22Rv1 (cell line): ENCODE results near the gene ZNF296.
A peak's percentile ranks its signal among the peaks of the same experiment; 100 is the strongest.

ENCODE experiments used
- H3K27ac ChIP-seq: fragments of 450-650 bp; 2 replicates; pipeline ENCODE4 v1.5.1; 2017
- CTCF ChIP-seq: fragments of 450-650 bp; IDR thresholded peaks from 2 replicates; pipeline ENCODE4 v1.5.1; 2017; ENCODE audit warnings: mild to moderate bottlenecking
- ZFX ChIP-seq: fragments of 450-650 bp; IDR thresholded peaks from 2 replicates; pipeline ENCODE4 v1.6.1; 2017; ENCODE audit warnings: antibody characterized with exemption, borderline replicate concordance

Gene ZNF296

DNA sequence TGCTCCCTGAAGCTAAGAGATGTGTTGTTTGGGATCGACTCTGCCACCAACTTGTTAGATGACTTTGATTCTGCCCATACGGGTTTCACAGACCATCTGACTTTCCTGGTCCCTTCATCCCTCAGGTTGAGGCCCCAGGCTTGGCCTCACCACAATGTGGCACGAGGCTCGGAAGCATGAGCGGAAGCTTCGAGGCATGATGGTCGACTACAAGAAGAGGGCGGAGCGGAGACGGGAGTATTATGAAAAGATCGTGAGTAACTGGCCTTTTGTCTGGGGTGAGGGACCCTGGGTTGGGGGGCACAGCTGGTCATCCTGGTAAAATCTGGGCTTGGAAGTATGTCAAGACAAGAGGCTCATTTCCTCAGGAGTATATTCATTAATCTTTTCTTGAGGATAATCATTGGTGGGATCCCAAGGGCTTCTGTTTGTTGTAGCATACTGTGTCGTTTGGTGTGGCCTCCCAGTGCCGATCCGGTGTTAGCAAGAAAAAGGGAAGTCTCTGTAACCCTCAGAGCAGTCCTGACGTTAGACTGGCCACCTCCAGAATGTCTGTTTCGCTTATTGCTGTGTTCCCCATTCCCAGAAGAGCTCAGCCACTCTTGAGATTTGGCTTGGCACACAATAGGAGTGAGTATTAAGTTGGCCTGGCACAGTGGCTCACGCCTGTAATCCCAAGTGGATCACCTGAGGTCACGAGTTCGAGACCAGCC is 36.1 kb downstream of the ZNF296 start:
- H3K27ac ChIP-seq = peak overlapping the region; percentile 95
- TF ChIP-seq CTCF (no peak), ZFX (no peak)

DNA sequence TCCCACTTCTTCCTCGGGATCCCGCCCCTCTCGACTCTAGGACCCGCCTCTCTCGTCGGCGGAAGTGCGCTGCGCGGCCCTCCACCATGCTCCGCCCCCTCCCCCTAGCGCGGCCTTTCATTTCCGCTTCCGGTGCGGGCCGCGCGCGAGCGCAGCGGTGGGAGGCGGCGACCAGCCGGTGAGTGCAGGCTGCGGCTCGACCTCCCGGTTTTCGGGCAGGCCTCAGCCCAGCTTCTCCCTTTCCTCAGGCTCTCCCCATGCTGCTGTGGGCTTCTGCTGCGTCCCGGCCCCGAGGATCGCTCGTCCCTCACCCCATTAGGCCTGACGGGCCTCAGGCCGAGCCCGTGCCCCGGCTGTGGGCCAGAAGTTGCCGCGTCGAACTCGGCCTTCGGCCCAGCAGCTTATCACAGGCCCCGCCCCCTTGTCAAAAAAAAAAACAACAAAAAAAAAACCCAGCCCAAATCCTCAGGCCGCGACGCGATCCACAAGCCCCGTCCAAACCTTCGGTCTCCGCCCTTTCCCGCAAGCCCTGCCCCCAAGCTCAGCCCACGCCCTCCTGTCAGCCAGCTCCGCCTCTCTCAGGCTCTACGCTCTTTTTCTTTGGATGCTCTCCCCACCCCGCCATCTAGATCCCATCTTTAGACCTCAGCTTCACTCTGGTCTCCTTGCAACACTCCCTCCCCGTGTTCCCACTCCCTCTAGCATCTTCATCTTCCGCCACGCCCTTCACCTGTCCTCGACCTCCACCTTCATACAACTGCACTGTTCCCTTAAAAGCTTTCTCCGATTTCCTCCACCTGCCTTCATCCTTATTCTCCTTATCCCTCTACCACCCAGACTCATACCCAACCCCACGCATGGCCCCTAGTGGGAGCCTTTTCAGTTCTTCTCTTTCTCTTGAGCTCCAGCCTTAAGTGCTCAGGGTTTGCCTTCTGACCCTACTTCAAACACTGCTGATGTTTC is 37.1 kb downstream of the ZNF296 start, which contains the start of gene CLASRP:
CLASRP (plus strand) TSS at position 115 of the 963 bp plus-strand sequence. CDS start 1,168 bp downstream, outside the sequence.
- peak within 1 kb of the TSS; percentile 95 for H3K27ac ChIP-seq
- no peak for TF ChIP-seq ZFX
- TF ChIP-seq CTCF = no peak

DNA sequence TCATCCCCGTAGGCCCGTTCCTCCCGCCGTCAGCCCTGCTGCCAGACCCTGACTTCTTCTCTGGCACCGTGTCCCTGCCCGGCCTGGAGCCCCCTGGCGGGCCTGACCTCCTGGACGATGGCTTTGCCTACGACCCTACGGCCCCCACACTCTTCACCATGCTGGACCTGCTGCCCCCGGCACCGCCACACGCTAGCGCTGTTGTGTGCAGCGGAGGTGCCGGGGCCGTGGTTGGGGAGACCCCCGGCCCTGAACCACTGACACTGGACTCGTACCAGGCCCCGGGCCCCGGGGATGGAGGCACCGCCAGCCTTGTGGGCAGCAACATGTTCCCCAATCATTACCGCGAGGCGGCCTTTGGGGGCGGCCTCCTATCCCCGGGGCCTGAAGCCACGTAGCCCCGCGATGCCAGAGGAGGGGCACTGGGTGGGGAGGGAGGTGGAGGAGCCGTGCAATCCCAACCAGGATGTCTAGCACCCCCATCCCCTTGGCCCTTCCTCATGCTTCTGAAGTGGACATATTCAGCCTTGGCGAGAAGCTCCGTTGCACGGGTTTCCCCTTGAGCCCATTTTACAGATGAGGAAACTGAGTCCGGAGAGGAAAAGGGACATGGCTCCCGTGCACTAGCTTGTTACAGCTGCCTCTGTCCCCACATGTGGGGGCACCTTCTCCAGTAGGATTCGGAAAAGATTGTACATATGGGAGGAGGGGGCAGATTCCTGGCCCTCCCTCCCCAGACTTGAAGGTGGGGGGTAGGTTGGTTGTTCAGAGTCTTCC is 38.7 kb downstream of the ZNF296 start:
- TF ChIP-seq ZFX (no peak), CTCF (no peak)
- H3K27ac ChIP-seq = no peak overlapping the region

GRCh38 chr19:45035755-45036154 is 40.5 kb downstream of the ZNF296 start:
- TF ChIP-seq CTCF (no peak), ZFX (no peak)
- no peak overlapping the region for H3K27ac ChIP-seq

- H3K27ac ChIP-seq = no peak overlapping the region
These were observed 43.9 kb downstream of the ZNF296 start for GRCh38 chr19:45032421-45032820.

DNA sequence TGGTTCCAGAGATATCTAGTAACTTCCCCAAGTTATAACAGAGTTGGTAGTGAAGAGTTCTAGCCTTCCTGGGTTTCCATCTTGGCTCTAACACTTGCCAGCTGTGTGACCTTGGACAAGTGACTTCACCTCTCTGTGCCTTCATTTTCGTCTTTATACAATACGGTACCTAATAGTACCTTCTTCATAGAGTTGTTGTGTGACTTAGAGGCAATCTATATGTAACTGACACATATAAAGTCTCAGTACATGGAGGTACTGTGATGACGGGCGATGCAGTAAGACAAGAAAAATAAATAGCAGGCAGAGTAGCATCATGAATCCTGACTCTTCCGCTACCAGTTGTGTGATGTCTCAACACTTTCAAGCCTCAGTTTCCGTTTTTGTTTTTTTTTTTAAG is 45.5 kb downstream of the ZNF296 start:
- no peak overlapping the region for H3K27ac ChIP-seq
- no peak for TF ChIP-seq ZFX
- no peak for TF ChIP-seq CTCF

More at GRCh38 chr19:45032421-45032820, 43.9 kb downstream of the ZNF296 start:
- TF ChIP-seq CTCF = no peak
